HepG2 (cell line): ENCODE measurements around the gene ANKS1B. TPM values are rescaled to one million over a fixed set of nuclear protein-coding genes. Genes with fewer than 3 reads are reported as not detected.
A peak's percentile ranks its signal among the peaks of the same experiment; 100 is the strongest.

ENCODE experiments used
- ATAC-seq: fragments of 200-7000 bp; cut with Tn5 transposase; 3 replicates; pipeline ENCODE4 v1.9.1; 2020; ENCODE audit warnings: mild to moderate bottlenecking, moderate library complexity
- BruUV-seq: library from RNA; stranded (reverse); fragments of 400-500 nt; replicated peaks from 2 replicates; lab custom pipeline; 2021; lab: Mats Ljungman, UMichigan
- CTCF ChIA-PET: fragments of 300-600 bp; formaldehyde crosslinking; extraction: SDS; loops from one replicate; lab custom pipeline; 2021; ENCODE audit warnings: low total read pairs, inconsistent platforms, low intra/inter-chr PET ratio; lab: Yijun Ruan, JAX
- POLR2A ChIA-PET: fragments of 350-600 bp; sonication (Branson Sonifier 250); formaldehyde crosslinking; loops from one replicate; lab custom pipeline; 2020; ENCODE audit warnings: antibody characterized with exemption, inconsistent platforms; lab: Yijun Ruan, JAX
- DNase-seq: peaks from one replicate; pipeline ENCODE4 v3.0.0-alpha.2; 2015; ENCODE audit warnings: low spot score
- FAIRE-seq: peaks from 3 replicates; lab custom pipeline; 2011; peaks lifted over from hg19 to GRCh38; lab: Jason Lieb, UNC
- H2AFZ ChIP-seq: one replicate; pipeline ENCODE4 v1.6.1; 2011; ENCODE audit warnings: low read length, inconsistent platforms
- H3K27ac ChIP-seq: fragments of 300-600 bp; 3 replicates; pipeline ENCODE4 v1.8.0; 2011; ENCODE audit warnings: mixed run types, mild to moderate bottlenecking, mixed read lengths, low read length, inconsistent platforms; ENCODE audit not compliant: insufficient read depth; ENCODE audit errors: extremely low read length
- H3K27me3 ChIP-seq, 2 experiments: fragments of 200-600 bp in 1 of 2; 2 replicates in 1 of 2; 3 replicates in 1 of 2; pipeline versions ENCODE4 v1.6.0 to v1.8.0; 2011; ENCODE audit warnings: low read length in 2 of 2, mild to moderate bottlenecking in 2 of 2, moderate library complexity in 2 of 2, inconsistent platforms in 1 of 2; ENCODE audit not compliant: insufficient read depth in 2 of 2, control insufficient read depth in 1 of 2
- H3K36me3 ChIP-seq, 2 experiments: fragments of 200-600 bp in 1 of 2; replicated peaks in 1 of 2; 2 replicates in 1 of 2; 3 replicates in 1 of 2; pipeline versions ENCODE4 v1.5.1 to v1.8.0; 2011; ENCODE audit warnings: low read length in 2 of 2, inconsistent platforms in 1 of 2; ENCODE audit not compliant: insufficient read depth in 2 of 2, control insufficient read depth in 1 of 2
- H3K4me1 ChIP-seq: 2 replicates; pipeline ENCODE4 v1.5.1; 2012; ENCODE audit warnings: low read length, inconsistent platforms; ENCODE audit not compliant: insufficient read depth
- H3K4me2 ChIP-seq: 2 replicates; pipeline ENCODE4 v1.6.0; 2011; ENCODE audit warnings: low read depth, low read length, inconsistent platforms
- H3K4me3 ChIP-seq, 3 experiments: fragments of 200-600 bp in 1 of 3; sonication (generic), shearing (Covaris generic) in 1 of 3; replicated peaks in 1 of 3; 2 replicates each; pipeline ENCODE4 v1.5.1; 2011 to 2016; ENCODE audit warnings: low read length in 3 of 3, inconsistent platforms in 2 of 3, low read depth in 2 of 3, mild to moderate bottlenecking in 2 of 3, control low read depth in 1 of 3, mixed read lengths in 1 of 3; ENCODE audit not compliant: insufficient read depth in 1 of 3
- H3K79me2 ChIP-seq: one replicate; pipeline ENCODE4 v1.6.1; 2011; ENCODE audit warnings: low read length, inconsistent platforms; ENCODE audit not compliant: insufficient read depth
- H3K9ac ChIP-seq: 2 replicates; pipeline ENCODE4 v1.6.0; 2011; ENCODE audit warnings: mild to moderate bottlenecking, low read depth, low read length, inconsistent platforms; ENCODE audit not compliant: insufficient read depth
- H3K9me3 ChIP-seq: 2 replicates; pipeline ENCODE4 v1.5.1; 2012; ENCODE audit warnings: mild to moderate bottlenecking, low read length
- H4K20me1 ChIP-seq: 2 replicates; pipeline ENCODE4 v1.6.0; 2011; ENCODE audit warnings: inconsistent platforms, mild to moderate bottlenecking, low read length, moderate library complexity; ENCODE audit not compliant: insufficient read depth
- MAFF ChIP-seq: IDR thresholded peaks from 2 replicates; pipeline ENCODE4 v1.6.1; 2011; ENCODE audit warnings: low read depth, low read length, improper control_type of control experiment
- MAFK ChIP-seq, 2 experiments: IDR thresholded peaks in 1 of 2; conservative IDR thresholded peaks in 1 of 2; 2 replicates each; pipeline ENCODE4 v1.6.1; 2011; ENCODE audit warnings: improper control_type of control experiment in 2 of 2, low read length in 2 of 2
- PRMT3 ChIP-seq: sonication (generic); formaldehyde crosslinking; IDR thresholded peaks from 2 replicates; pipeline ENCODE4 v1.8.1; 2022; ENCODE audit warnings: low read depth, mild to moderate bottlenecking, moderate library complexity, missing genetic modification reagents, borderline replicate concordance
- RNF2 ChIP-seq: fragments of 450-650 bp; conservative IDR thresholded peaks from 2 replicates; pipeline ENCODE4 v1.6.1; 2016; ENCODE audit warnings: low read depth
- YEATS4 ChIP-seq: sonication (generic); formaldehyde crosslinking; IDR thresholded peaks from 2 replicates; pipeline ENCODE4 v1.4.0; 2020; ENCODE audit warnings: missing genetic modification reagents, borderline replicate concordance
- ZEB1 ChIP-seq: IDR thresholded peaks from 2 replicates; pipeline ENCODE4 v1.6.1; 2012; ENCODE audit warnings: mild to moderate bottlenecking, low read depth, inconsistent platforms; ENCODE audit not compliant: insufficient replicate concordance
- ZNF30 ChIP-seq: sonication (generic); formaldehyde crosslinking; IDR thresholded peaks from 2 replicates; pipeline ENCODE4 v1.5.0; 2020; ENCODE audit warnings: mild to moderate bottlenecking, missing genetic modification reagents
- WGBS: methylation state at CpG from one replicate; pipeline ENCODE4 v1.1.6; 2017; ENCODE audit warnings: low lambda C conversion rate; 5-methylcytosine and 5-hydroxymethylcytosine counted together
- in situ Hi-C: cut with HindIII; loops from 2 replicates; pipeline ENCODE4 v1.10.0; 2017; ENCODE audit warnings: low pct_unique_long_range_greater_than_20kb; ENCODE audit not compliant: extremely low pct_ligation_motif_present
- intact Hi-C: fragments of 100-400 bp; cut with micrococcal nuclease; formaldehyde crosslinking; loops from one replicate; pipeline ENCODE4 v1.10.0; 2022; ENCODE audit not compliant: unreplicated experiment
- polyA plus RNA-seq, 8 experiments: library from polyadenylated mRNA; depleted of rRNA in 3 of 8; stranded (reverse) in 7 of 8; unstranded in 1 of 8; fragments of >200 nt; fragmentation: Illumina TruSeq in 4 of 8; extraction: Trizol in 4 of 8; gene quantifications; 2 replicates each; pipeline versions ENCODE4 v1.2.1 to v1.2.3, GENCODE V29; 2011 to 2016; ENCODE audit warnings: low read depth in 4 of 8, missing spikeins in 1 of 8, mixed read lengths in 1 of 8; ENCODE audit not compliant: insufficient read depth in 1 of 8
- total RNA-seq, 5 experiments: library from RNA; depleted of rRNA; stranded (reverse); fragments of >200 nt; fragmentation: Illumina TruSeq; extraction: Trizol; gene quantifications; 2 replicates each; pipeline ENCODE4 v1.2.3, GENCODE V29; 2016; ENCODE audit warnings: low read depth in 1 of 5
- TF ChIP-seq, protein P1 (sequence below), 2 experiments: fragments of 450-650 bp in 1 of 2; sonication (generic) in 1 of 2; formaldehyde crosslinking; IDR thresholded peaks; 2 replicates each; pipeline versions ENCODE4 v1.5.0 to v1.8.0; 2020 to 2022; ENCODE audit warnings: mild to moderate bottlenecking in 1 of 2, missing genetic modification reagents in 1 of 2

Gene ANKS1B
- total and polyA plus RNA-seq, 2 of the 13 experiments (the other 11 are each of a cell fraction or from before 2014, with no cell fraction given) = 0.15 TPM; not detected in 1

- no peak for ATAC-seq
- intact Hi-C loops = no loop called here
Observed at GRCh38 chr12:99128246-99128802, 856.4 kb downstream of the ANKS1B start.

DNA sequence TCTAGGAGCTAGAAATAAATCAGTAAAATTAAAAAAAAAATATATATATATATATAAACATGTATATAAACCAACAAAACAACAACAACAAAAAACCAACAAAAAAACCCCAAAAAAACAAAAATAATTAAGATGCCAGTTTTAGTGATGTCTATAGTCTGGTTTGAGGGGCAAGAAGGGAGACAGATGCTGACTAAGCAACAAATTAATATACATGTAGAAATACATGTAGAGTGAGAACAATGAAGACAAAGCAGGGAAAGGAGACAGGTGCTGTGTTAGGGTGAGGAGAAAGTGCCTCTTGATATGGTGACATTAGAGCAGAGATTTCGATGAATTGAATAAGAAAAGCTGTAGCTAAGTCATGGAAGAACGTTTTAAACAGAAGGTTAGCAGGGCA, 861.8 kb downstream of the ANKS1B start:
- no peaks in the 10 kb centered on the region for H3K27me3 ChIP-seq
- intact Hi-C loops (no loop called here), in situ Hi-C loops (no loop called here)
- H4K20me1 ChIP-seq = no peaks in the 10 kb centered on the region
- H3K27ac ChIP-seq = no peak overlapping the region
- WGBS = 2% methylated on average over 2 of the region's 2 CpGs
- H2AFZ ChIP-seq = no peak overlapping the region
- CTCF ChIA-PET = no interaction called here
- no peaks in the 10 kb centered on the region for H3K79me2 ChIP-seq
- TF ChIP-seq MAFF (peak; percentile 67), ZNF30 (CRISPR knock-in tag) (no peak), MAFK (conservative IDR thresholded peaks at IDR 0.05 in 1 of 2, IDR thresholded peaks at IDR 0.05 in 1 of 2; ENCODE audit: low read length in 2 of 2) (peak; percentile 76 to 86)
- no TSS peak for BruUV-seq
- no peaks in the 10 kb centered on the region for H3K4me1 ChIP-seq
- ATAC-seq (no peak), FAIRE-seq (no peak), DNase-seq (no peak)
- no peaks in the 10 kb centered on the region for H3K9me3 ChIP-seq
- no peak overlapping the region for H3K4me2 ChIP-seq
- H3K36me3 ChIP-seq = no peaks in the 10 kb centered on the region
- POLR2A ChIA-PET = no interaction called here
- H3K4me3 ChIP-seq = no peak overlapping the region
- H3K9ac ChIP-seq = no peak overlapping the region

More at GRCh38 chr12:99128246-99128802, 856.4 kb downstream of the ANKS1B start:
- Histone ChIP-seq H3K9me3 (no peaks in the 10 kb centered on the region), H3K27ac (no peak overlapping the region), H3K79me2 (no peaks in the 10 kb centered on the region), H3K4me2 (no peak overlapping the region), H3K36me3 (no peaks in the 10 kb centered on the region), H3K4me1 (no peaks in the 10 kb centered on the region), H3K9ac (no peak overlapping the region), H4K20me1 (no peaks in the 10 kb centered on the region), H3K27me3 (no peaks in the 10 kb centered on the region), H3K4me3 (no peak overlapping the region), H2AFZ (no peak overlapping the region)
- BruUV-seq = no TSS peak
- TF ChIP-seq RNF2 (no peak), ZEB1 (no peak), PRMT3 (CRISPR knock-in tag) (no peak), YEATS4 (CRISPR knock-in tag) (no peak)
- TF ChIP-seq, protein P1, sequence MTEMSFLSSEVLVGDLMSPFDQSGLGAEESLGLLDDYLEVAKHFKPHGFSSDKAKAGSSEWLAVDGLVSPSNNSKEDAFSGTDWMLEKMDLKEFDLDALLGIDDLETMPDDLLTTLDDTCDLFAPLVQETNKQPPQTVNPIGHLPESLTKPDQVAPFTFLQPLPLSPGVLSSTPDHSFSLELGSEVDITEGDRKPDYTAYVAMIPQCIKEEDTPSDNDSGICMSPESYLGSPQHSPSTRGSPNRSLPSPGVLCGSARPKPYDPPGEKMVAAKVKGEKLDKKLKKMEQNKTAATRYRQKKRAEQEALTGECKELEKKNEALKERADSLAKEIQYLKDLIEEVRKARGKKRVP (CRISPR knock-in tag; IDR thresholded peaks at IDR 0.05) = no peak
- DNase-seq (no peak), FAIRE-seq (no peak)
- POLR2A ChIA-PET = no interaction called here
- WGBS = 14% methylated on average over 1 of the region's 1 CpG
- CTCF ChIA-PET = no interaction called here
- in situ Hi-C loops = no loop called here
